Skeletal muscle cell (primary cell): ENCODE data around the gene VAV1.

Experiments used
- DNase-seq: peaks from one replicate; pipeline ENCODE4 v3.0.0-alpha.2; 2010; ENCODE audit warnings: low read depth
- H3K4me3 ChIP-seq: 2 replicates; pipeline ENCODE4 v1.5.1; 2011; ENCODE audit warnings: low read depth, mild to moderate bottlenecking, control low read depth, low read length, moderate library complexity

VAV1 gene, protein sequence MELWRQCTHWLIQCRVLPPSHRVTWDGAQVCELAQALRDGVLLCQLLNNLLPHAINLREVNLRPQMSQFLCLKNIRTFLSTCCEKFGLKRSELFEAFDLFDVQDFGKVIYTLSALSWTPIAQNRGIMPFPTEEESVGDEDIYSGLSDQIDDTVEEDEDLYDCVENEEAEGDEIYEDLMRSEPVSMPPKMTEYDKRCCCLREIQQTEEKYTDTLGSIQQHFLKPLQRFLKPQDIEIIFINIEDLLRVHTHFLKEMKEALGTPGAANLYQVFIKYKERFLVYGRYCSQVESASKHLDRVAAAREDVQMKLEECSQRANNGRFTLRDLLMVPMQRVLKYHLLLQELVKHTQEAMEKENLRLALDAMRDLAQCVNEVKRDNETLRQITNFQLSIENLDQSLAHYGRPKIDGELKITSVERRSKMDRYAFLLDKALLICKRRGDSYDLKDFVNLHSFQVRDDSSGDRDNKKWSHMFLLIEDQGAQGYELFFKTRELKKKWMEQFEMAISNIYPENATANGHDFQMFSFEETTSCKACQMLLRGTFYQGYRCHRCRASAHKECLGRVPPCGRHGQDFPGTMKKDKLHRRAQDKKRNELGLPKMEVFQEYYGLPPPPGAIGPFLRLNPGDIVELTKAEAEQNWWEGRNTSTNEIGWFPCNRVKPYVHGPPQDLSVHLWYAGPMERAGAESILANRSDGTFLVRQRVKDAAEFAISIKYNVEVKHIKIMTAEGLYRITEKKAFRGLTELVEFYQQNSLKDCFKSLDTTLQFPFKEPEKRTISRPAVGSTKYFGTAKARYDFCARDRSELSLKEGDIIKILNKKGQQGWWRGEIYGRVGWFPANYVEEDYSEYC

DNA sequence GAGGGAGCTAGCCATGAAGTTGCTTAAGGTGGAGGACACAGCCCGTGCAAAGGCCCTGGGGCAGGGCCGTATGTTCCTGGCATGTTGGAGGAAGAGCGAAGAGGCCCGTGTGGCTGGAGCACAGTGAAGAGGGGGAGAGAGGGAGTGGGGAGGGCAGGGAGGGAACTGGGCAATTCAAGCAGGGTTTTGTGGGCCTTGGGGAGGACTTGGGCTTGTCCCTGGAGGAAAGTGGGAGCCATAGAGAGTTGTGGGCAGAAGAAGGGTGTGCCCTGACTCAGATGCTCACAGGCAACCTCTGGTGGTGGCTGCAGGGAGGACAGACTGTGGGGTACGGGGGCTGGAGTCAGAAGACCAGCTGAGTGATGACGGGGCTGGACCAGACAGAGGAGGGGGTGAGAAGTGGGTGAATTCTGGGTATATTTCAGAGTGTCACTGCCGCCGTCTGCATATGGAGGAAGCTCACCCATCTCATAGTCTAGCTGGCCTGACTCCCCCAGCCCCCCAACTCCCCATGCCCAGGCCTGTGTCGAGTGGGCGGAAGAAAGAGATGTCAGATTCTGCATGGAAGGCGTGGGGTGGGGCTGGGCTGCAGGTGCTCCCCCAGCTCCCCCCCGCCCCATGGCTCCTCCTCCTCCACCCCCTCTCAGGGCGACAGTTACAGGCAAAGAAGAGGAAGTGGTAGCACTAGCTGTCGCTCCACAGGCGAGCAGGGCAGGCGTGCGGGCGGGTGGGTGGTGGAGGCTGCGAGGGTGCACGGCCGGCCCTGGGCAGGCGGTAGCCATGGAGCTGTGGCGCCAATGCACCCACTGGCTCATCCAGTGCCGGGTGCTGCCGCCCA, at the start of gene VAV1:
VAV1 (plus strand) TSS at position 681 of the 838 bp plus-strand sequence; CDS start at position 781, 100 bp downstream.
- H3K4me3 ChIP-seq, result no peak within 1 kb of the TSS
- DNase-seq, result no peak

DNA sequence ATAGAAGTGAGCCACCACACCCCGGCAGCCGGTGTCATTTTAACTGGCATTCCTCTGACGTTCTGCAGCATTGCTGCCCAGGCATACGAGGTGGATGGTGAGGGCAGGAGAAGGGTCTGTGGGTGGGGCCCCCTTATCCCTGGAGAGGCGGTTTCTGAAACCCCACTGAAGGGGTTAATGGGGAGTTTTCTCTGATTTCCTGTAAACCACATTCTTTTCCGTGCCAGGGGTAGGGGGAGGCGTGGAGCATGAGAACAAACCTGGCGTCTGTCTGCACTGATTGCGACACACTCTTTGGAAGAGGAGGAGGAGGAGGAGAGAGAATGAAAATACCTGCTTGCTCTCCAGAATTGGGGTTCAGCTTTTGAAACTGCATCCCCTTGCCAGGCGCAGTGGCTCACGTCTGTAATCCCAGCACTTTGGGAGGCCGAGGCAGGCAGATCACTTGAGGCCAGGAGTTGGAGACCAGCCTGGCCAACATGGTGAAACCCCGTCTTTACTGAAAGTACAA, 49.3 kb upstream of the VAV1 start:
- no peak overlapping the region for H3K4me3 ChIP-seq
- DNase-seq, result no peak

DNA sequence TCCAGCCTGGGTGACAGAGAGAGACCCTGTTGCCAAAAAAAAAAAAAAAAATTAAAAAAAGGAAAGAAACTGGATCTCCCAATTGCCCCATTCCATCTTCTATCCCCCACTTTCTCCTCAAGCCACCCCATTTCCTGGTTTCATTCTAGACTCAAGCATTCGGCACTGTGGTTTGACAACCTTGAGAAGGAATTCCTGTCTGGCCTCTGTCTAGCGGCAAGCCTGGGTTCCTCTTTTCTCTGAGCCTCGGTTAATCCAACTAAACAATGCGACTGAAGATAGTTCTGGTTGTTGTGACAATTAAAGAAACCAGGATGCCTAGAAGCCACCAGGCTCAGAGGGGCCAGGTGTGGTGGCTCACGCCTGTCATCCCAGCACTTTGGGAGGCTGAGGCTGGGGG, 48.8 kb upstream of the VAV1 start:
- no peak overlapping the region for H3K4me3 ChIP-seq
- DNase-seq, result no peak

DNA sequence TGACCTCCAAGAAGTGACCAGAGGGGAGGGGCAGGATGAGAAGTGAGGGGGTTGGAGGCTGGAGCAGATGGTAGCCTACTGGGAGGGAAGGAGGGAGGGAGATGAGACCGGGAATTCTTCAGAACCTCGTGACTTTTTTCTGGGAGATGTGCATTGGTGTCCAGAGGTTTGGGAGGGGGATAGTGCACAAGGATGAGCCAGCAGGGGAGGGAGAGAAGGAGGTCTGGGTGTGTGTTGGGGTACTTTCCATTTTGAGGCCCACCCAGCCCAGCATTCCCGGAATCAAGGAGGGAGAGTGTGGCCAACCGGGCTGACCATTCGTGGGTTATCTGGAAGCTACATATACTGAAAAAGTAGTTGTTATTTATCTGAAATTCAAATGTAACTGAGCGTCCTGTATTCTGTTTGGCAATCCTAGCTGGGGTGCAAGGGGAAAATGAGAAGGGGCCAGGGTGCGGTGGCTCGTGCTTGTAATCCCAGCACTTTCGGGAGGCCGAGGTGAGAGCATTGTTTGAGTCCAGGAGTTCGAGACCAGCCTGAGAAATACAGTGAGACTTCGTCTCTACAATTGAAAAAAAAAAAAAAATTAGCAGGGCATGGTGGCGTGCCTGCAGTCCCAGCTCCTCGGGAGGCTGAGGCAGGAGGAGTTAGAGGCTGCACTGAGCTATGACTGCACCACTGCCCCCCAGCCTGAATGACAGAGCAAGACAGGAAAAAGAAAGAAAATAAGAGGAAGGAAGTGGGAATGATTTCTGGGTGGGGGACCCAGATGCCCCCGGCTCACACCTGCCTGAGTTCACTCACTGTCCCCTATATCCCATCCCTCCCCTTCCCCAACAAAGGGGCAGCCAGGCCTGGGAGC, 47.6 kb upstream of the VAV1 start:
- no peak for DNase-seq
- no peak overlapping the region for H3K4me3 ChIP-seq

DNA sequence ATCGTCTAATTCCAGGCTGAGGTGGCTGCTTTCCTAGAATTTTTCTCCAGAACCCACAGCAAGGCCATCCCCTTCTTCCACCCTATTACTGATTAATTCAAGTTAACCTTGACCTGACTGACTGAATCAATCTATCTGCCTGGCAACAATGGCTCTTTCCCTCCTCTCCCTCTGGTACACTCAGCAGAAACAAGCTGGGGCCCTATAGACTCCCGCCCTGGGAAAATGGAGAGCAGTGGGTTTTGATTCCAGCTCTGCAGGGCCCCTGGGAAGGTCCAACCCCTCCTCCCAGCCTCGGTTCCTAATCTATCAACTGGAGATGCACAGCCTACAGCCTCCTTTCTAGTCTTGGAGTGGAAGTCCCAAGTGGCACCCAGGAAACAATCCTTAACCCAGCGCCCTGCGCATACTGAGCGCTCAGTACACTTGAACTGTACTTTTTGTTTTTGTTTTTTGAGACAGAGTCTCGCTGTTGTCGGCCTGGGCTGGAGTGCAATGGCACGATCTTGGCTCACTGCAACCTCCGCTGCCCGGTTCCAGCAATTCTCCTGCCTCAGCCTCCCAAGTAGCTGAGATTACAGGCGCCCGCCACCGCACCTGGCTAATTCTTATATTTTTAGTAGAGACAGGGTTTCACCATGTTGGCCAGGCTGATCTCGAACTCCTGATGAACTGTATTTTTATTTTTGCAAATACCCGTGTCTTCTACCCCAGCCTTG, 46.8 kb upstream of the VAV1 start:
- H3K4me3 ChIP-seq, result no peak overlapping the region
- no peak for DNase-seq

DNA sequence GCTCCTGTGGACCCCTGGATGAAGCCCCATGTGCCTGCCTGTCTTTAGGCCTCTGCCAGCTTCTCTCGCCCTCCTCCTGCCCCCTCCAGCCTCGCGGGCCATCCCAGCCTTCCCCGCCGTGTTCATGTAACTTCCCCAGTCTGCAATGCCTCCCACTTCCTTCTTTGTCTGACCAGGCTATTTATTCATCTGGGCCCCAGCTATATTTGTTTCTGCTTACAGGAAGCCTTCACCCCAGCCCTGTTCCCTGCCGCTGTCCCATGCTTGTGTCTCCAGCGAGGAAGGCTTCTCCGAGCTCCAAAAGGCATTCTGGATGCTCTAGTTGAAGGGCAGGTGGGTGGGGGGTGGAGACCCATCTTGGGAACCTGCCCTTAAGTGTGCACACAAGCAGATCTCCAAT, 44.2 kb upstream of the VAV1 start:
- DNase-seq, result no peak
- no peak overlapping the region for H3K4me3 ChIP-seq

DNA sequence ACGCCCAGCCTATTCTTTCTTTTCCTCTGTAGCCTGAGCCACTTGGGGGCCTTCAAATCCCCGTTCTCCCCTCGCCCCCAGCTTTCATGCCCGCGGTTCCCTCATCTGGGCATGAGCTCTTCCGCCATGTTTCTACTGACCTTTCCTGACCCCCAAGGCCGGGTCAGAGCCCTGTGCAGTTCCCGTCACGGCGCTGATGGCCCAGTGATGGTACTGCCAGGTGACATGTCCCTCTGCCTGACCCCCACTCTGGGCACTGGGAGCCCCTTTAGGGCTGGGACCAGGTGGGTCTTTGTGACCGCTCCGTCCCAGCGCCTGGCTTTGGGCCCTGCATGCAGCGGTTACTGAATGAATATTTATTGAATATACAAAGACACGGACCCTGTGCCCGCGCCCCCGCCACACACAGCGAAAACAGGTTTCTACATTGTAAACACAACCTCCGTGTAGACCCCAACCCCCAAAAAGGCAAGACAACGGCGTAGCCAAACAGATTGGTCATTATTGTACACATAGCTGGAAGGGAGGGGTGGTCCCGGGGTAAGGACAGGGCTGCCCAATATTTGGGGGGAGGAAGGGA, 42.8 kb upstream of the VAV1 start:
- DNase-seq, result no peak
- H3K4me3 ChIP-seq, result no peak overlapping the region

DNA sequence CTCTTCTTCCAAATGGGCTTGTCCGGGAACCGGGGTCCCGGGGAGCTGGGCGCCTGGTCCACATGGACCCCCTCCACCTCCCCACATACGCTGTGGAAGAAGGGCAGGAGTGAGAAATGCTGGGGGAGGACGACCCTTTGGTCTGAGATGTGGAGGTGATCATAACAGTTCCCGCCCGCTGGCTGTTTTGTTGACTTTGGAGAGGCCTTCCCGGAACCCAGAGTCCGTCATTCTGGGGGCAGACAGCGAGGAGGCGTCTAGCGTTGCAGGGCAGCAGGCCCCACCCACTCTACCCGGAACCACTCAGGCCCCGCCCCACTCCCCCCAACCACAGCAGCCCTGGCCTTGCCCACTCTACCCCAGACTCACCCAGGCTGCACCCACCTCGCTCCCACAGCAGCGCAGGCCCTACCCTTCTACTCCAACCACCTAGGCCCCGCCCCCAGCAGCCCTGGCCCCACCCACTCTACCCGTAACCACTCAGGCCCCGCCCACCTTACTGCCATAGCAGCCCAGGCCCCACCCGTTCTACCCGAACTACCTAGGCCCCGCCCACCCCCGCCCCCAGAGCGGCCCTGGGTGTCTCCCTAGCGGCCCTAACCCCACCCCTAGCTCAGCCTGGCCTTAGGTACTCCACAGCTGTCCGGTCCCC, 42.2 kb upstream of the VAV1 start:
- DNase-seq, result no peak

DNA sequence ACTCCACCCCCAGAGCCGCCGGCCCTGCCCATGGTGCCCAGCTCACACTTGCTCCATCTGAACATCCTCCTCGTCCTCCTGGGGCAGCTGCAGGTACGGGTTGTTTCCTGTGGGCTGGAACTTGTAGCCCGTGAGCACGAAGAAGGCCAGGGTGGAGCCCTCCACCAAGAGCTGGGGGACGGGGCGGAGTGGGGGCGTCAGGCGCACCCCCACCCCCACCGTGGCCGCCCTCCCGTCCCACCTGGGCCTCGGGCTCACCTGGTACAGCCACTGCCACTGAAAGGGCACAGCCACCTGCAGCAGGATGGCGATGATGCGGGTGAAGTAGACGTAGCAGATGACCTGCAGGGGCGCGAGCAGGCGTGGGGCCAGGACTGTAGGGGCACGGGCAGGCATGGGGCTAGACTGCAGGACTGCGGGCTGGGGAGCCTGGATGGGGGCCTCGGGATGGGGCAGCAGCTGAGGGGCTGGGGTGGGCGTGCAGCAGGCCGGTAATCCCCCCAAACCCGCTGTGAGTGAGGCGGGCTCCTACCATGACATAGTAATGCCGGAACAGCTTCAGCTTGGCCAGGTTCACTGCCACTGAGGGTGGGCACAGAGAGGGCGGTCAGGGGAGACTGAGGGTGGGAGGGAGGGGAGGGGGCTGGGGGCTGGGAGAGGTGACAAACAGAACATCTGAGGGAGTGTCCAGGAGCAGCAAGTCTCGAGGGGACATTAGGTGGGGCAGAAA, 41.4 kb upstream of the VAV1 start:
- H3K4me3 ChIP-seq, result no peak overlapping the region
- DNase-seq, result no peak

More for the DNA sequence above, 42.2 kb upstream of the VAV1 start:
- H3K4me3 ChIP-seq, result no peak overlapping the region

DNA sequence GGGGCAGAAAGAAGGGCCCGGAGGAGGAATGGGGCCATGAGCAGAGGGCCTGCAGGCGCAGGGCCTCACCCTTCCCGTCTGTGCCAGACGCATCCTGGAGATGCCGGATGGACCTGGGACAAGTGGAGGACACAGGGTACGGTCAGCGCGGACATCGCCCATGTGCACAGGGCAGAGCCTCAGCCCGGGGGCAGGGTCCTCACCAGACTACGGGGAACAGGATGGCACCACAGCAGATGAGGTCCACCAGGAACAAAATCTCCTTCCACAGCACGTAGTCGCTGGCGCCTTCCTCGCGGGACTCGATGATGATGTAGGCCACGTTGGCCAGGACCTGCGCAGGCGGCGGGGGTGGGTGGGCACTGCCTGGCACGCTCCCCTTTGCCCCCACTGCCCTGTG, 40.7 kb upstream of the VAV1 start:
- no peak overlapping the region for H3K4me3 ChIP-seq
- DNase-seq, result no peak

DNA sequence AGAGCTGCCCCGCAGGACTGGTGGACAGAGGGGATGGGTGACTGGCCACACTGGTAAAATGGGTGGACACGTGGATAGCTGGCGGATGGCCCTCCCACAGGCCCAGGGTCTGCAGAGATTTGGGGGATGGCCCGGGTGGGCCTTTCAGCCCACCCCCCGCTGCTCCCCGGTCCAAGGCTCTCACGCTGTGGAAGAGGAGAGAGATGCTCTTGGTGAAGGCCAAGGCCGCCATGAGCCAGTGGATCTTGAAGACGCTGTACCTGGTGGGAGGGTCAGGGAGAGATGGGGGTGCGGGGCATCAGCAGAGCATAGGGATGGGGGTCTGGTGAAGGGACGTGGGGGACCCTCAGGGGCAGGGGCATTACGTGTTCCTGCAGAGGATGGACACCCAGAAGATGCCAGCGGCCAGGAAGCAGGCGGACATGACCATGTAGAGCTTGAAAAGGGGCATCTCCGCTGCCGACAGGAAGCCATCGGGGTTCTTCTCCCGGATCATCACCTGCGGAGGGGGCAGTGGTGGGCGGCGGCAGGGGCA, 39.6 kb upstream of the VAV1 start:
- DNase-seq, result no peak
- no peak overlapping the region for H3K4me3 ChIP-seq

DNA sequence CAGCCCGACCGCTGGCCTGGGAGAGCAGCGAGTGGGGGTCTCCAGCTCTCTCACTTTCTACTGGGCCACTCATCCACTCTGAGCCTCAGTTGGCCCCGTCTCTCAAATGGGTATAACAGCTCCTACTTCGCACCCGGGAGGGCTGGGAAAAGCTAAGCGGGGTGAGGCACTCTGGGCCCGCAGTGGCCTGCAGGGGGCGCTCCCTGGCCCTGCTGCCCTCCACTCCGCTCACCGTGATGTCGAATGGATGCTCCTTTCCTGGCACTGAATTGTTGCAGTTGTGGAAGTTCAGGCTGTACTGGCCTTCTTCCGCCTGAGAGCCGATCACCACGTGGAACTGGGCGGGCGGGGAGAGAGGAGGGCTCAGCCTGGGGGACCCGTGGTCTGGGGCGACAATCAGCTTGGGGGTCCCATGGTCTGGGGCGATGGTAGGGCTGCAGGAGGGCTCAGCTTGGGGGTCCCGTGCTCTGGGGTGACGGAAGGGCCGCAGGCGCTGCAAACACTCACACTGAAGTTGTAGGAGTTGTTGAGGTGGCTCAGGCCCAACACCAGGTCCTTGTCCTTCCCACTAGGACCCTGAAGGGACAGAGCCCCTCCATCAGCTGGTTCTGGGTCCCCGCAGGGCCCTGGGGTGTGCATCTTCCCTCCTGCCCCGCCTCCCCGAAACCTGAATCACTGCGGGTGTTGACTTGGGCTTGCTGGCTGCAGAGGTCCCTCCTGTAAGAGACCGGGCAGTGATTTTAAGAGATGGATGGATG, 39.0 kb upstream of the VAV1 start:
- no peak for DNase-seq
- no peak overlapping the region for H3K4me3 ChIP-seq

DNA sequence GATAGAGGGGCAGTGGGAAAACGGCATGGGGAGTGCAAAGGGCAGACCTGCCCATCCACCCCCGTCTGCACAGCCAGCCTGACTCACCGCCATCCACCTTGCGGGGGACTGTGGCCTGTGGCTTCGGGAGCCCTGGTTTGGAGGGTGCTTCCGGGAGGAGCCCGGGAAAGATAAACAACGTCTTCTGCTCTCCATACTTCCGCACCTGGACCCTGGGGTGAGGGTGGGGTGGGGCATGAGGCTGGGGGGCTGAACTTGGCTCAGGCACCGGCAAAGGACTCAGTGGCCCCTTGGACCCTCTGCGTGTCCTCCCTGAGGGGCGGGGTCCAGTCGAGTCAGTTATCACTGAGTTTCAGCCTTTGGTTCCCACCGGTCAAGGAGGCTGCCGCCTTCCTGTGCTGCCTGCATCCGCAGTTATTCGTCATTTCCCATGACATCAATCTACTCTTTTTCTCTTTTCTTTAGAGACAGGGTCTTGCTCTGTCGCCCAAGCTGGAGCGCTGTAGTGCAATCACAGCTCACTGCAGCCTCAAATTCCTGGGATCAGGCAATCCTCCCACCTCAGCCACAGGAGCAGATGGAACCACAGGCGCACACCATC, 38.3 kb upstream of the VAV1 start:
- no peak overlapping the region for H3K4me3 ChIP-seq
- no peak for DNase-seq

DNA sequence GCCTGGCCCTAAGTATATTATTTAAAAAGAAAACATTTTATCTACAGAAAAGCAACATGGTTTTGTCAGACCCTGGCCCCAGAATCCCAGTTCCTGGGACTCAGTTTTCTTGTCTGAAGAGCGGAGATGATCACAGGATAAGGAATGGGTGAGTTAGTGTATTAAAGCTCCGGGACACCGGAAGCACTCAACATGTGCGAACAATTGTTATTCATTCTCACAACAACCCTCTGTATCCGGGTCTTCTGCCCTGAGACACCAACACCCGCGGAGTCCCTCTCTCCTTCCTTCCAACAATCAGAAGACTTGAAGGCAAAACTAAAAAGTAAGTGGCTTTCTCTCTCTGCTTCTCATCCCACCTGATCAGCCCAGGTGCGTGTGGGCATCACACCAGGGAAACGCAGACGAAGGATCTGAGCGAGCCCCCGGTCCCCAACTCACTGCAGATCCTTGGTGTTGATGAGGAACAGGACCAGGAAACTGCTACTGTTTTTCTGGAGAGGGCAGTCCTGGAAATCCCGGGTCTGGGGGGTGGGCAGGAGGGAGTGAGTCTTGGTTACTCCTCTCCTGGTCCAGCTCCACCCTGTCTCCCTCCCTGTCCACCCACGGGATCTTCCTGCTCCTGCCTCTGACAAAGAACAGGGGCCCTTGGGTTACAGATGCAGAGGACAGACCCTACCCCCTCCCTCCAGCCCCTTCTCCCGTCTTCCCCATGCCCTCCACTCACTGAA, 37.2 kb upstream of the VAV1 start:
- H3K4me3 ChIP-seq, result peak overlapping the region; percentile 80
- DNase-seq, result no peak
